C4-2B (cell line): ENCODE measurements around the gene RRH.

Experiments used
- CTCF ChIP-seq: fragments of 450-650 bp; conservative IDR thresholded peaks from 2 replicates; pipeline ENCODE4 v1.5.1; 2017; ENCODE audit warnings: mild to moderate bottlenecking
- ZFX ChIP-seq: fragments of 450-650 bp; IDR thresholded peaks from 2 replicates; pipeline ENCODE4 v1.6.1; 2017

DNA sequence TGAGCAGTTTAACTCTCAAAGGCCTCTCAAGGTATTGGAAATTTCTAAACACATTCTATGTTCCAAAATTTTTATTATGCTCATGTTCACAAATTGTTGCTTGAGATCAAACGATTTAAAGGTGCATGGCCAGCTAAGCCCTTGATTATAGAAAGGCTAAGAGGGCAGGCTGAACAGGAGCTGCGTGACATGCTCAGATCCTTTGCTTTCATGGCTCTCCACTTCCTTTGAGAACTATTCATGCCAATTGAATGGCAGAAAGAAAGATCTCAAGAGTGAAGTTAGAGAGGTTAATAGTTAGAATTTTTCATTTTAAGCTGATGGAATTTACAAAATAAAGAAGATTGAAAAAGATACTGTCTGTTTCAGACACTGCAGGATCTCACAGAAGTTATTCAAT is 20.7 kb downstream of the RRH start:
- TF ChIP-seq CTCF: no peak
- no peak for TF ChIP-seq ZFX
